ENCODE results near the gene TMEM108.

DNA sequence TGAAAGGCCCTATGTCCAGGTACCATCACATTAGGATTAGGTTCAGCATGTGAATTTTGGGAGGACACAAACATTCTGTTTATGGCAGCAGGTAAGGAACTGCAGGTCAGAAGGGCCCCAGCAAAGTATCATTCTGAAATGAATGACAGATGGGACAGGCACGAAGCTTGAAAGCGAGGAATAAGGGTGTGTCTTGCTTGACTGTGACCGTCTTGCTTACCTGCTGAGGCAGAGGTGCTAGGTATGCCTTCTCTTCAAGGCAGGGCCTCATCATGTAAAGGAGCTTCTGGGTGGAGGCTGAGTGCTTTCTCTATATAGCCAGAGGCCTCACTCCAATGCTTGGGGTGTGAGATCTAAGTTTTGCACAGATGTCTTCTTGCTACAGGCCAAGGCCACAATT, 41.4 kb downstream of the TMEM108 start:
- TF ChIP-seq, protein P1, sequence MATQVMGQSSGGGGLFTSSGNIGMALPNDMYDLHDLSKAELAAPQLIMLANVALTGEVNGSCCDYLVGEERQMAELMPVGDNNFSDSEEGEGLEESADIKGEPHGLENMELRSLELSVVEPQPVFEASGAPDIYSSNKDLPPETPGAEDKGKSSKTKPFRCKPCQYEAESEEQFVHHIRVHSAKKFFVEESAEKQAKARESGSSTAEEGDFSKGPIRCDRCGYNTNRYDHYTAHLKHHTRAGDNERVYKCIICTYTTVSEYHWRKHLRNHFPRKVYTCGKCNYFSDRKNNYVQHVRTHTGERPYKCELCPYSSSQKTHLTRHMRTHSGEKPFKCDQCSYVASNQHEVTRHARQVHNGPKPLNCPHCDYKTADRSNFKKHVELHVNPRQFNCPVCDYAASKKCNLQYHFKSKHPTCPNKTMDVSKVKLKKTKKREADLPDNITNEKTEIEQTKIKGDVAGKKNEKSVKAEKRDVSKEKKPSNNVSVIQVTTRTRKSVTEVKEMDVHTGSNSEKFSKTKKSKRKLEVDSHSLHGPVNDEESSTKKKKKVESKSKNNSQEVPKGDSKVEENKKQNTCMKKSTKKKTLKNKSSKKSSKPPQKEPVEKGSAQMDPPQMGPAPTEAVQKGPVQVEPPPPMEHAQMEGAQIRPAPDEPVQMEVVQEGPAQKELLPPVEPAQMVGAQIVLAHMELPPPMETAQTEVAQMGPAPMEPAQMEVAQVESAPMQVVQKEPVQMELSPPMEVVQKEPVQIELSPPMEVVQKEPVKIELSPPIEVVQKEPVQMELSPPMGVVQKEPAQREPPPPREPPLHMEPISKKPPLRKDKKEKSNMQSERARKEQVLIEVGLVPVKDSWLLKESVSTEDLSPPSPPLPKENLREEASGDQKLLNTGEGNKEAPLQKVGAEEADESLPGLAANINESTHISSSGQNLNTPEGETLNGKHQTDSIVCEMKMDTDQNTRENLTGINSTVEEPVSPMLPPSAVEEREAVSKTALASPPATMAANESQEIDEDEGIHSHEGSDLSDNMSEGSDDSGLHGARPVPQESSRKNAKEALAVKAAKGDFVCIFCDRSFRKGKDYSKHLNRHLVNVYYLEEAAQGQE (IDR thresholded peaks at IDR 0.05; ENCODE audit: unreplicated experiment): no peak
- no peak for TF ChIP-seq CREB1 (CRISPR knock-in tag; IDR thresholded peaks at IDR 0.05; ENCODE audit: low read depth)
- TF ChIP-seq, protein P2, sequence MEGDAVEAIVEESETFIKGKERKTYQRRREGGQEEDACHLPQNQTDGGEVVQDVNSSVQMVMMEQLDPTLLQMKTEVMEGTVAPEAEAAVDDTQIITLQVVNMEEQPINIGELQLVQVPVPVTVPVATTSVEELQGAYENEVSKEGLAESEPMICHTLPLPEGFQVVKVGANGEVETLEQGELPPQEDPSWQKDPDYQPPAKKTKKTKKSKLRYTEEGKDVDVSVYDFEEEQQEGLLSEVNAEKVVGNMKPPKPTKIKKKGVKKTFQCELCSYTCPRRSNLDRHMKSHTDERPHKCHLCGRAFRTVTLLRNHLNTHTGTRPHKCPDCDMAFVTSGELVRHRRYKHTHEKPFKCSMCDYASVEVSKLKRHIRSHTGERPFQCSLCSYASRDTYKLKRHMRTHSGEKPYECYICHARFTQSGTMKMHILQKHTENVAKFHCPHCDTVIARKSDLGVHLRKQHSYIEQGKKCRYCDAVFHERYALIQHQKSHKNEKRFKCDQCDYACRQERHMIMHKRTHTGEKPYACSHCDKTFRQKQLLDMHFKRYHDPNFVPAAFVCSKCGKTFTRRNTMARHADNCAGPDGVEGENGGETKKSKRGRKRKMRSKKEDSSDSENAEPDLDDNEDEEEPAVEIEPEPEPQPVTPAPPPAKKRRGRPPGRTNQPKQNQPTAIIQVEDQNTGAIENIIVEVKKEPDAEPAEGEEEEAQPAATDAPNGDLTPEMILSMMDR (conservative IDR thresholded peaks at IDR 0.05; ENCODE audit: low read depth in 2 of 2): no peak
